GM18519 (cell line): ENCODE results near the gene AP2B1.
"Not testable (repeated sequence)": the region's sequence is repeated elsewhere in the genome, so short reads cannot be mapped to it uniquely, and the experiment has no call there.

Experiments
- ATAC-seq: cut with Tn5 transposase; IDR thresholded peaks from one replicate; pipeline ENCODE4 v1.9.1; 2021; ENCODE audit warnings: mild to moderate bottlenecking, moderate library complexity; ENCODE audit not compliant: unreplicated experiment, low FRiP score

Gene AP2B1

DNA sequence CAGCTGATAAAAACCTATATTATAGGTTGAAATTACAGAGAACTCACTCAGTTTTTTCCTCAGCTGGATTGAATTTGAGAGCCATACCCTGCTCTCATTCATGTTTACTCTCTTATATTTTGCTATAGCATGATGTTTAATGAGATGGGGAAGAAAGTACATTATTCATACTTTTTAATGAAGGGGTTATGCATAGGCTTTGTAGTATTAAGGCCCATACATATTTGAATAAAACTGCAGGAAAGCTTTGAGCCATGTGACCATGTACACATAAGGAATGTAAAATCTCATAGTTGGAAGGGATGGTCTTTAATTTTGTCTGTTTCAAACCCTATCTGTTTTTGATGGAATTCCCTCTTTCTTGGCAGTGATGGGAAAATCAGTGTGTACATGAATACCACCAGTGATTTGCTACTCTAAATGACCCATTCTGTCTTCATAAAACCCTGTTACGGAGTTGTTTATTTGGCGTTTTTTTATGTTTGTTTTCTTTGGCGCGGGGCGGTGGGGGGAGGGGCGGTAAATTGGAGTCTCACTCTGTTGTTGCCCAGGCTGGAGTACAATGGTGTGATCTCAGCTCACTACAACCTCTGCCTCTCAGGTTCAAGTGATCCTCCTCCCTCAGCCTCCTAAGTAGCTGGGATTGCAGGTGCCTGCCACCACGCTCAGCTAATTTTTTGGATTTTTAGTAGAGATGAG is 105.5 kb downstream of the AP2B1 start:
- no peak for ATAC-seq

DNA sequence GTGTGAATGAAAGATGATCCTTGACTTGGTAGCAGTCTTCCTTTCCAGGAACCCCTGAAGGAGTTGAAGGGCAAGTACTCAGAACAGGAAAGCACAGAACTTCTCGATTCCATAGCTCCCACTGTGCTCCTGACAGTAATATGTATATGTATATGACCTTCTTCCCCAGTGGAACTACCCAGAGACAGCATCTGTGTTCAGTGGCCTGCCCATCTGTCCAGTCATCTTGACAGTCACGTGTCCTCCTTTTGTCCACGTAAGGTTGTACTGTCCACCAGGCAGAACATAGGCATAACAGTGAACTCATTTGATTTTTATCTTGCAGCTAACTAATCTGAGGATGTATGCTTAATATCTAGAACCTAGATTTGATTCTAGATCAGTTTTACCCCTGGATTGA is 106.5 kb downstream of the AP2B1 start:
- no peak for ATAC-seq

DNA sequence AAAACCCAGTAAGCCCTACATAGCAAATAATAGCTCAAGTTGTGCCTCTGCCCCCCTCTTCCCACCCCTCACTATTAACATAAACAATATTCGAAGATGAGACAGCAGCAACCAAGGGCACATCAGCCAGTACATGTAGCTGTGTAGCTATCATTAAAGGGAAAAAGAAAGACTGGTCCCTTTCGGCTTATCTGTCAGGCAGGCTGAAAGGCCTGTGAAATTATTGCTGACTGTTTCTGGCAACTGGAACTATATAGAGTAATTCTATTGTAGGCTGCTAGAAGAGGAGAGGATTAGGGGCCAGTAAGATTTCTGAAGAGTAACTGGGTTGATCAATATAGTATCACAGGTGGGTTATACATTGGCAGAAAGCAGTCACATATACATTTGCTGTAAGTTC is 107.8 kb downstream of the AP2B1 start:
- ATAC-seq = no peak

DNA sequence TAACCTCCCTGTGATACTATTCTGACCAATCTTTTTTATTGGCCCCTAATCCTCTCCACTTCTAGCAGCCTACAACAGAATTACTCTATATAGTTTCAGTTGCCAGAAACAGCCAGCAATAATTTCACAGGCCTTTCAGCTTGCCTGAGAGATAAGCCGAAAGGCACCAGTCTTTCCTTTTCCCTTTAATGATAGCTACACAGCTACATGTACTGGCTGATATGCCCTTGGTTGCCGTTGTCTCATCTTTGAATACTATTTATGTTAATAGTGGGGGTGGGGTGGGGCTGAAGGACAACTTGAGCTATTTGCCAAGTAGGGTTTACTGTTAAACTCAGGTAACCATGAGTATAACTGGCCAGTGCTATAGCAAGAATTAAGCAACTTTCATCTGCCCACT is 108.5 kb downstream of the AP2B1 start:
- no peak for ATAC-seq

DNA sequence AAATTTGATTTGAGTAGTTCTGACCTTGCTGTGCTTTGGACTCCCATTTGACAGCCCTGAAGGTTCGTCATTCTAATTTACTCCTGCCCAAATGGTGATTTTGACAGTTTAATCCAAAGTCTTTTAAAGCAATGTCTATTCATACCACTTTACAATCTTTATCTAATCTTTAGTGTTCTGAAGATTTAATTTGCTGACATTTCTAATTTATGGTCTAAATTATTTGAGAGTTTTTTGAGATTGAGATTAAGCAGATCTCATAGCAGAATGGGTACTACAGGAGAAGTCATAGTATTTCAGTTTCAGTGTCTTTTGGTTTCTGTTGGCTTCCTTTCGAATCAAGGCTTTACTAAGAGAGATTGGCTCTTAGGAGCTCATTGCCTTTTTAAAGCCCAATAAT is 111.7 kb downstream of the AP2B1 start:
- ATAC-seq = no peak

DNA sequence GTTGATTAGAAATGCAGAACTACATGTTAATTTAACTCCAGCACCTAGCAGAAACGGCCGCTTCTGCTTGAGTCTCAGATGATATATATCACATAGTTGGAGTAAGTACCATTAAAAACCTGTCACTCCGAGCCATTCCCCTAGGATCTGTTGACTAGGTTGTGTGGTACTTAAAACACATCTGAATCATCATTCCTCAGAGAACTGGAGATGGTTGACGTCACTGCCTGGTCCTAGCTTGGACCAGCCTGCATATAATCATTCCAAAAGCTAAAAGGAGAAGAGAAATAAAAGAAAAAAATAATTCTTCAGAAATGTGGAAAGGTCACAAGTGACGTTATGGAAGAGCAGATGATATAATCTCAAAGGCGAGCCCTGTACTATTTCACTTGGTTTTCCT is 113.0 kb downstream of the AP2B1 start:
- no peak for ATAC-seq

DNA sequence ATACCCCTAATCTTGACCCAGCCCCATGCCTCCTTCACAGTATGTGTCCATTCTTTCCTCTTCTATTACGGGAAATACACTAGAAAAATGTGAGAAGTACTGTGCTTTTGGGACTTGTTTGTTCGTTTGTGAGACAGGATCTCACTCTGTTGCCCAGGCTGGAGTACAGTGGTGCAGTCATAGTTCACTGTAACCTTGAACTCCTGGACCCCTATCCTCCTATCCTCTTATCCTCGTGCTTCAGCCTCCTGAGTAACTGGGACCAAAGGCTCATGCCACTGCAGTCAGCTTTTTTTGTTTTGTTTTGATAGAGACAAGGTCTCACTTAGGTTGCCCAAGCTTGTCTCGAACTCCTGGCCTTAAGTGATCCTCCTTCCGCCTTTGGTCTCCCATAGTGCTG is 114.4 kb downstream of the AP2B1 start:
- no peak for ATAC-seq

DNA sequence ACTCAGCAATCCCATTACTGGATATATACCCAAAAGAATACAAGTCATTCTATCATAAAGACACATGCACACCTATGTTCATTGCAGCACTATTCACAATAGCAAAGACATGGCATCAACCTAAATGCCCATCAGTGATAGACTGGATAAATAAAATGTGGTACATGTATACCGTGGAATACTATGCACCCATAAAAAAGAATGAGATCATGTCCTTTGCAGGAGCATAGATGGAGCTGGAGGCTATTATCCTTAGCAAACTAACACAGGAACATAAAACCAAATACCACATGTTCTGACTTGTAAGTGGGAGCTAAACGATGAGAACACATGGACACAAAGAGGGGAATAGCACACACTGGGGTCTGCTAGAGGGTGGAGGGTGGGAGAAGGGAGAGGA is 116.2 kb downstream of the AP2B1 start:
- not testable (repeated sequence) for ATAC-seq

DNA sequence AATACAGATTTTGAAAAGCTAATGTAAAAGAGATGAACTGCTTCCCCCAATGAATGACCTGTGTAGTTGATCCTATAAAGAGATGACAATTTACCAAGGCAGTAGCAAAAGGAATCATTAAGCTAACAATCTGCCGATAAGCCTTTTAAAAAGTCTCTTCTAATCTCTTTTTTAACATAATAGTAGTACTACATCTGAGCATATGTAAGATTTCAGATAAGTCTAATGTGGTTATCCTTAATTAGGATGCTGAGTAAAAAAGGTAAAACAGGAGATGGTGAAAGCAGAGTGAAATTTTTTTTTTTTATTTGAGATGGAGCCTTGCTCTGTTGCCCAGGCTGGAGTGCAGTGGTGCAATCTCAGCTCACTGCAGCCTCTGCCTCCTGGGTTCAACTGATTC is 118.1 kb downstream of the AP2B1 start:
- ATAC-seq = no peak

DNA sequence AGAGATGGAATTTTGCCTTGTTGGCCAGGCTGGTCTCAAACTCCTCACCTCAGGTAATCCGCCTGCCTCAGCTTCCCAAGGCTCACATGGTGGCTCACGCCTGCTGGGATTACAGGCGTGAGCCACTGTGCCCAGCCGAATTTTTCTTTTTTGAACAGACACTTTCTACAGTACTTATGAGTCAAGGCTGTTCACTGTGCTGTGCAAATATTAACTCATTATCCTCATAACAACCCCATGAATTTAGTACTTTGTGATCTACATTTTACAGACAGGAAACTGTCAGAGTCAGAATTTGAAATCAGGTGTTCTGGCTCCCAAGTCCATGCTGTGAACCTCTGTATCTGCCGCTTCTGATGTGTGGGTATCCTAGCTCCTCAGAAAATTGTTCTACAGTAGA is 118.6 kb downstream of the AP2B1 start:
- ATAC-seq = no peak

DNA sequence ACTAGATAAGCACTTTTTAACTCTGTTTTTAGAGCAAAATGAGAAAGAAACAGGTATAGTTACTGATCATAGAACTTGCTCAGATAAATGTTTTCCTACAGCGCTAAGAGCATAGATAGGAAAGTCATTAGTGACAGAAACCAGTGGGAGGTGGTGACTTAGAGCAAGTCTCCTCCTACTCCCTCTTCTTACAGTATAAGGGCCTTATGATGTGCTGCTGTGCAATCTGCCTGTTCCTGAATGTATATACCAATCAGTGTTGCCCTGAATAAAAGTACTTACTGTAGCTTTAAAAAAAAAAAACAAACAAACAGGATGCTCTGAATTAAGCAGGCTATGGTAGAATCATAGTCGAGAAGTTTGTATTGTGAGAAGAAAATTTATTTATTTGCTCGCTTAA is 121.0 kb downstream of the AP2B1 start:
- ATAC-seq = no peak

DNA sequence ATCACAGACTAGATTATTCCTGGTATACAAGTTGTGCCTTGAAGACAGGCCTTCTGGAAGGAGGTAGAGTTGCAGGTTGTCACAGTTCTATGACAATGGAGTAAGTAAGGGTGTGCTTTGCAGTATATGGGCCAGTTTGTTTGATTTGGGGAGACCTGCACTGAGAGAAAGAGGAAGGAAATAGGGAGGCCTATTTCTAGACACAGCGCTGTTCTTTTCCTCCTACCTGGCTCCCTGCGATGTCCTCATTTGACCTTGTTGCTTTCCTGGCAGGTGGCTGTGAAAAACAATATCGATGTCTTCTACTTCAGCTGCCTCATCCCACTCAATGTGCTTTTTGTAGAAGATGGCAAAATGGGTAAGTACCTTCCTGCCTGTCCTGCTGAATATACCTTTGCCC is 121.8 kb downstream of the AP2B1 start:
- no peak for ATAC-seq

DNA sequence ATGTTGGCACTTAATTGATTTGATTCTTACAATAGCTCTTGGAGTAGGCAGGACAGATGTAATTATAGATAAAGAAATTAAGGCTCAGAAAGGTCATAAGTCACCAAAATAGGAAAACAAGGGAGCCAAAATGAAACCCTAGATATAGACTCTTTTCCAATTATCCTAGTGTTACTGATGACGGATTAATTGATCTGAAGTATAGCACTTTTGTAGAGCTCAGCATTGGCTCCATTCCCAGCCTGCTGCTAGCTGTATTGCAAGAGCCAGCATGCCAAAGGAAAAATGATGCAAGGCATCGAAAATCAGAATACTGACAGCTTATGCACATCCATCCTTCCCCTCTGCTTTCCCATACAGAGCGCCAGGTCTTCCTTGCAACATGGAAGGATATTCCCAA is 122.8 kb downstream of the AP2B1 start:
- no peak for ATAC-seq

DNA sequence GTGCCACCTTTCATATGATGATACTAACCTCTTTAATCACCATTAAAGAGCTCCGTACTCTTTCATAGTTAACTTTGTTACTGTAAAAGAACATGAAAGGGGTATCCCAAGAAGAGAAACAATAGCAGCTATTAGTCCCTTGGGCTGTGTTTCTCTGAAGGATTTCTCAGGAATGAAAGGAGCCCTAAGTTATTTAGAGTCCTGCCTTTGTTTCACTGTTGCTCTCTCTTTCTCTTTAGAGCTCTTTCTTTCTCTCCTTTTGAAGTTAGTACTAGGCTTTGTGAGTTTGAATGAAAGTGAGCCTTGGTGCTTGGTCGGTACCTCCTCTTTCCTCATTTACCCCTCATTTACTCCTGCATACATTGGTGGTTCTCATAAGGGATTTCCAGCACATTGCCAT is 123.8 kb downstream of the AP2B1 start:
- no peak for ATAC-seq

DNA sequence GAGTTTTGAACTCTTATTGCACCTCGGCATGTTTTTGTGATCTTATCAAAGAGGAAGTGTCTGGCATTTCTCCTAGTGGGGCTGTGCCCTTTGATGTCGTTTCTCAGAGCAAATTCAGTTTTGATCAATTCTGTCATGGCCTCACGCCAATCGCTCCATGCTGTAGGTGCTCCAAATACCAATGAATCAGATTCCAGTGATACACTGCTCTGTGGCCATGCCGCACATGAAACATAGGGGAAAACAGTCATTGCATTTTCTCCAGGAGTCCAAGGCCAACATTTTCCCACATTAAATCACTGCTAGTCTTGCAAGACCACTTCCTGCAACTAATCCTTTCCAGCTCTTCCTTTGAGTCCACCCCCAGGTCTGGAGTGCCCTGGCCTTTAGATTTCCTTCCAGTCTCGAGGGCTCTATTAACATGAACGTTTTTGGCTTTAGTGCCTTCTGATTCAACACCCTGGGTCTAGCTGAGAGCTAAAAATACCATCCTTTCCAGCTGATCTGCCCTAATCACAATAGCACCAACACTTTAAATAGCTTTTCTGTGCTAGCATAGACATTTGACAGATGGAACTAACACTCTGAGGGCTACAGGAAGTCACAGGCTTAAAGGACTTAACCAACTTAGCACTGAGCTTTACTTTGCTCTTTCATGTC is 126.1 kb downstream of the AP2B1 start:
- no peak for ATAC-seq

DNA sequence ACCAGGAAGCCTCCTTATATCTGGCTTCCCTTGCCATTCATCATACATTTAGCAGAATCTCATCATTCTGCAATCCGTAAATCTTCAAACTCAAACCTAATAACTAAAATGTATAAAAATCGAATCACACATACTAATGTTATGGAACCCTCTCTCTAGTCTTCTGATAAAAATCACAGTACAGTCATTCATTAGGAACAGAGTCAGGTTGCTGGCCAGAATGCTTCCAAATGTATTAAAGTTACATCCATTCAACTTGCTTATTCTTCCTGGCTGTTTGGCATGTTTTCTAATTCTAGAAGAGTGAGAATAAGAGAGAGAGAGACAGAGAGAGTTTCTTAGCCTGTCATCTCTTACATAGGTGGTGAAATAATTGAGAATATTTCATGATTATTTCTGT is 127.9 kb downstream of the AP2B1 start:
- ATAC-seq = no peak

DNA sequence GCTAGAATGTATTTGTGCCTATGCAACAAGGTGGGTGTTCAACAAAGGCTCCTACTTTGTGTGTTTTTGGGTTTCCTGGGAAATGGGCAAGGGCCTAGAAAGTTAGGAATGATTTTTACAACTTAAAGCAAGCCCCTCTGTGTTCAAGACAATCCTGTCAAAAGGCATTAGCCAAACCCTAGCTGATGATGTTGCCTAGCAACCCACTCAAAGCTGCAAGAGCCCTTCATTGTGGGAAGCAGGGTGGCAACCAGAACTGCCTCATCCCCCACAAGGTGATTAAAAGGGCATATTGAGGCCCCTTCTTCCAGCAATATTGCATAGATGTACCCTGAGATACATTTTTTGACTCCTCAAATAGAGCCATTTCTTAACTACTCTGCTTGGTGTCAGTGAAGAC is 128.3 kb downstream of the AP2B1 start:
- no peak for ATAC-seq

DNA sequence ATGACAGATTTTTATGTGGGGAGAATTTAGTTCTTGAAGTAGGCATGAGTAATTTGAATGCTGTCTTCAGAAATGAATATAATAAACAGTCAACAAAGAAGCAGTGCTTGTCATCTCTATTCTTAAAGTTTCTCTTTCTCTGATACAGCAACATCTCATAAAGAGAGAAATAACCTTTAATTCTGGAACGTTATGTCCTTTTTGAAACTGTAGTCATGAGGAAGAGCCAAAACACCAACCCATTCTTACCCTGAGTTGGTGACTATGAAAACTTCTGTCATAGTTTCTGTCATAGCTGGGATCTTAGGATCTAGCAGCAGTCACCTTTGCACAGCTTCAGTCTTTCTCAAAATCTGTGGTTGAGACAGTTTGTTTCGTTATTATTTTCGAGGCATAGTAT is 129.1 kb downstream of the AP2B1 start:
- no peak for ATAC-seq

DNA sequence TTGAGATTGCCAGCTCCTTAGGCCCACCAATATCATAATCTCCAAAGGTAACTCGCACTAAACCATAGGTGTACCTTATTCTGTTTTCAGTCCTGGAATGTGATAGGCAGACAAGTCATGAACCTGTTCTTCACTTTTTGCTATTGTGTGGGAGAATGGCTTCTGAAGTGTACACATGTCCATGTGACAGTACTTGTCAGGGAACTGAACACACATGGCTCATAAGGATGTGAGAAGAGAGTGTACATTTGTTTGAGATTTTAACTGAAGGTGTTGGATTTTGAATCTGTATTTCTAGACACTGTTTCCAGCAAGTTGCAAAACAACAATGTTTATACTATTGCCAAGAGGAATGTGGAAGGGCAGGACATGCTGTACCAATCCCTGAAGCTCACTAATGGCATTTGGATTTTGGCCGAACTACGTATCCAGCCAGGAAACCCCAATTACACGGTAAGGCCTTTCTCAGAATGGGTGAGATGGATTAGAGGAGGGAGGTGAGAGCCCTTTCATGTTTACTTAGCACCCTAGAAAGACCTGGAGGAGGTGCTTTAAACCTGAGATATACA is 129.9 kb downstream of the AP2B1 start:
- no peak for ATAC-seq

DNA sequence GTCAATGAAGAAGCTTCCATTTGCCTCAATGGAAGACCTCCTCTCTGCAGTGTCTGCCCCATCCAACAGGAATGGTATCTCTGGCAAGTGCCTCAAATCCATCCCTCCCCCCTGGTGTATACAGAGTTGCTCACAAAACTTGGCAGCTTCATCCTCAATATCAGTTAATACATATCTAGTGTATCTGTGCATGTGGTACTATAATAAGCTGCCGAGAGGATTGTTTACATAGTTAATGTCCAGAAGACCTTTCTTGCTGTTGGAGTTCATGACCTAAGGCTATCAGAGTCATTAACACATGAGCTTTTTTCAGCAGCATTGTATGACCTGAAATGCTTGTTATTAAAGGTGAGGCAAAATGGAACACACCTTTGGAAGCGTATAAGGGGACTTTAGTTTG is 130.4 kb downstream of the AP2B1 start:
- no peak for ATAC-seq

DNA sequence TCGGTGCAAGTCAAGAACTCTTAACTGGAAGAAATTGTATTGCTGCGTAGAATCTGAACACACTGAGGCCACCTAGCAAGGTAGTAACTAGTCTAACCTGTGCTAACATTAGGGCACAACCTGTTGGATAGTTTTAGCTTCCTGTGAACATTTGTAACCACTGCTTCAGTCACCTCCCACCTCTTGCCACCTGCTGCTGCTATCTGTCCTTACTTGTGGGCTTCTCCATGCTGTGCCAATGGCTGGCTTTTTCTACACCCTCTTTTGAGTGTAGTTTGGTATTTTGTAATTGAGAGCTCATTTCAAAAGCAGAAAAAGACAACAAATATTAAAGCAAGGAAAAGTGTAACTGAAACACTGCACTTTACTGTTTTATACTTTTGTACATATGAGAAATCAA is 136.6 kb downstream of the AP2B1 start:
- ATAC-seq = no peak

DNA sequence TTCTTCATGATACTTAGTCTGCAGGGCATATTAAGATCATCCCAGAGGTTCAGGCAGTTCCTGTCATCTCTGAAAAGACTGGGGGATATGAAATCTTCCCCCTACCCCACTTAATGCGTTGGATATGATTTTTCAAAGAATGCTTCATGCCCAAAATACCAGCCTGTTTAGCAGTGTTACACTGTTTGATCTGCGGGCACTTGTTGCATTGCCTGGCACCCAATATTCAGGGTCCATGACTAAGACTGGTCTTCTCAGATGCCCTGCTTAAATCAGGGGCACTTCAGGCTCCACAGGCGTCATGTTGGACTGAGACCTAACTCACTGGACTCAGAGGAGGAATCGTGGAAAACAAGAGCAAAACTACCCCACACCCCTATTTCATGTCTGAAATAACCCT is 137.9 kb downstream of the AP2B1 start:
- no peak for ATAC-seq
